ENCODE results near the gene FAM117A.
A peak's percentile ranks its signal among the peaks of the same experiment; 100 is the strongest.

FAM117A gene

GRCh38 chr17:49784636-49785035 is 20.7 kb upstream of the FAM117A start:
- H3K36me3 ChIP-seq (ENCODE audit: control insufficient read depth, insufficient read depth, low read length): no peaks in the 10 kb centered on the region
- H3K27me3 ChIP-seq (ENCODE audit: control insufficient read depth, insufficient read depth, low read length, poor library complexity, severe bottlenecking): no peaks in the 10 kb centered on the region
- 77 to 86% methylated on average over 1 of the region's 1 CpG for WGBS, 2 experiments
- no peak overlapping the region for H3K27ac ChIP-seq (ENCODE audit: insufficient read depth, low read depth, low read length, poor library complexity, severe bottlenecking)
- H3K4me1 ChIP-seq (ENCODE audit: control insufficient read depth, insufficient read depth, low read length): peaks cover 9% of the 10 kb centered on the region
- H3K4me3 ChIP-seq (ENCODE audit: insufficient read depth, low read depth, low read length): no peak overlapping the region
- no peaks in the 10 kb centered on the region for H3K9me3 ChIP-seq (ENCODE audit: control insufficient read depth, low read length)

GRCh38 chr17:49783791-49784190 is 19.9 kb upstream of the FAM117A start:
- no peak overlapping the region for H3K27ac ChIP-seq (ENCODE audit: insufficient read depth, low read depth, low read length, poor library complexity, severe bottlenecking)
- H3K36me3 ChIP-seq (ENCODE audit: control insufficient read depth, insufficient read depth, low read length): no peaks in the 10 kb centered on the region
- no peaks in the 10 kb centered on the region for H3K27me3 ChIP-seq (ENCODE audit: control insufficient read depth, insufficient read depth, low read length, poor library complexity, severe bottlenecking)
- no peaks in the 10 kb centered on the region for H3K9me3 ChIP-seq (ENCODE audit: control insufficient read depth, low read length)
- no peak overlapping the region for H3K4me3 ChIP-seq (ENCODE audit: insufficient read depth, low read depth, low read length)
- H3K4me1 ChIP-seq (ENCODE audit: control insufficient read depth, insufficient read depth, low read length): peaks cover 6% of the 10 kb centered on the region

GRCh38 chr17:49783071-49783715 is 19.3 kb upstream of the FAM117A start:
- no peak overlapping the region for H3K4me3 ChIP-seq (ENCODE audit: insufficient read depth, low read depth, low read length)
- no peaks in the 10 kb centered on the region for H3K9me3 ChIP-seq (ENCODE audit: control insufficient read depth, low read length)
- WGBS, 2 experiments: 90 to 92% methylated on average over 3 of the region's 3 CpGs
- H3K36me3 ChIP-seq (ENCODE audit: control insufficient read depth, insufficient read depth, low read length): no peaks in the 10 kb centered on the region
- no peaks in the 10 kb centered on the region for H3K27me3 ChIP-seq (ENCODE audit: control insufficient read depth, insufficient read depth, low read length, poor library complexity, severe bottlenecking)
- H3K27ac ChIP-seq (ENCODE audit: insufficient read depth, low read depth, low read length, poor library complexity, severe bottlenecking): no peak overlapping the region
- H3K4me1 ChIP-seq (ENCODE audit: control insufficient read depth, insufficient read depth, low read length): peaks cover 6% of the 10 kb centered on the region

- Histone ChIP-seq H3K27me3 (ENCODE audit: control insufficient read depth, insufficient read depth, low read length, poor library complexity, severe bottlenecking) (no peaks in the 10 kb centered on the region), H3K27ac (ENCODE audit: insufficient read depth, low read depth, low read length, poor library complexity, severe bottlenecking) (no peak overlapping the region), H3K36me3 (ENCODE audit: control insufficient read depth, insufficient read depth, low read length) (no peaks in the 10 kb centered on the region), H3K4me3 (ENCODE audit: insufficient read depth, low read depth, low read length) (no peak overlapping the region), H3K4me1 (ENCODE audit: control insufficient read depth, insufficient read depth, low read length) (peaks cover 14% of the 10 kb centered on the region), H3K9me3 (ENCODE audit: control insufficient read depth, low read length) (no peaks in the 10 kb centered on the region)
- WGBS, 2 experiments: 74 to 81% methylated on average over 2 of the region's 2 CpGs
Measured at GRCh38 chr17:49779739-49780231, 15.9 kb upstream of the FAM117A start.

GRCh38 chr17:49779156-49779738 is 15.3 kb upstream of the FAM117A start:
- H3K4me3 ChIP-seq (ENCODE audit: insufficient read depth, low read depth, low read length): no peak overlapping the region
- 90 to 93% methylated on average over 2 of the region's 2 CpGs for WGBS, 2 experiments
- H3K27ac ChIP-seq (ENCODE audit: insufficient read depth, low read depth, low read length, poor library complexity, severe bottlenecking): no peak overlapping the region
- H3K36me3 ChIP-seq (ENCODE audit: control insufficient read depth, insufficient read depth, low read length): no peaks in the 10 kb centered on the region
- no peaks in the 10 kb centered on the region for H3K9me3 ChIP-seq (ENCODE audit: control insufficient read depth, low read length)
- peaks cover 14% of the 10 kb centered on the region for H3K4me1 ChIP-seq (ENCODE audit: control insufficient read depth, insufficient read depth, low read length)
- H3K27me3 ChIP-seq (ENCODE audit: control insufficient read depth, insufficient read depth, low read length, poor library complexity, severe bottlenecking): no peaks in the 10 kb centered on the region

GRCh38 chr17:49777563-49777962 is 13.6 kb upstream of the FAM117A start:
- Histone ChIP-seq H3K27ac (ENCODE audit: insufficient read depth, low read depth, low read length, poor library complexity, severe bottlenecking) (peak overlapping the region; percentile 91), H3K27me3 (ENCODE audit: control insufficient read depth, insufficient read depth, low read length, poor library complexity, severe bottlenecking) (no peaks in the 10 kb centered on the region), H3K36me3 (ENCODE audit: control insufficient read depth, insufficient read depth, low read length) (no peaks in the 10 kb centered on the region), H3K4me3 (ENCODE audit: insufficient read depth, low read depth, low read length) (no peak overlapping the region), H3K4me1 (ENCODE audit: control insufficient read depth, insufficient read depth, low read length) (peaks cover 14% of the 10 kb centered on the region), H3K9me3 (ENCODE audit: control insufficient read depth, low read length) (no peaks in the 10 kb centered on the region)
- 34 to 41% methylated on average over 2 of the region's 2 CpGs for WGBS, 2 experiments

GRCh38 chr17:49776551-49777300 is 12.8 kb upstream of the FAM117A start:
- 85 to 87% methylated on average over 8 of the region's 8 CpGs for WGBS, 2 experiments
- H3K4me1 ChIP-seq (ENCODE audit: control insufficient read depth, insufficient read depth, low read length): peaks cover 14% of the 10 kb centered on the region
- H3K4me3 ChIP-seq (ENCODE audit: insufficient read depth, low read depth, low read length): no peak overlapping the region
- H3K27me3 ChIP-seq (ENCODE audit: control insufficient read depth, insufficient read depth, low read length, poor library complexity, severe bottlenecking): no peaks in the 10 kb centered on the region
- H3K36me3 ChIP-seq (ENCODE audit: control insufficient read depth, insufficient read depth, low read length): no peaks in the 10 kb centered on the region
- H3K27ac ChIP-seq (ENCODE audit: insufficient read depth, low read depth, low read length, poor library complexity, severe bottlenecking): peak overlapping the region; percentile 91
- no peaks in the 10 kb centered on the region for H3K9me3 ChIP-seq (ENCODE audit: control insufficient read depth, low read length)

- no peaks in the 10 kb centered on the region for H3K9me3 ChIP-seq (ENCODE audit: control insufficient read depth, low read length)
- H3K36me3 ChIP-seq (ENCODE audit: control insufficient read depth, insufficient read depth, low read length): no peaks in the 10 kb centered on the region
- no peak overlapping the region for H3K4me3 ChIP-seq (ENCODE audit: insufficient read depth, low read depth, low read length)
- no peaks in the 10 kb centered on the region for H3K27me3 ChIP-seq (ENCODE audit: control insufficient read depth, insufficient read depth, low read length, poor library complexity, severe bottlenecking)
- 88 to 92% methylated on average over 8 of the region's 8 CpGs for WGBS, 2 experiments
- H3K27ac ChIP-seq (ENCODE audit: insufficient read depth, low read depth, low read length, poor library complexity, severe bottlenecking): no peak overlapping the region
- H3K4me1 ChIP-seq (ENCODE audit: control insufficient read depth, insufficient read depth, low read length): peaks cover 14% of the 10 kb centered on the region
Measured at GRCh38 chr17:49775546-49776260, 11.8 kb upstream of the FAM117A start.

GRCh38 chr17:49766918-49767530 is 3.1 kb upstream of the FAM117A start:
- H3K36me3 ChIP-seq (ENCODE audit: control insufficient read depth, insufficient read depth, low read length): no peaks in the 10 kb centered on the region
- no peak overlapping the region for H3K4me3 ChIP-seq (ENCODE audit: insufficient read depth, low read depth, low read length)
- H3K4me1 ChIP-seq (ENCODE audit: control insufficient read depth, insufficient read depth, low read length): peaks cover 2% of the 10 kb centered on the region
- H3K9me3 ChIP-seq (ENCODE audit: control insufficient read depth, low read length): no peaks in the 10 kb centered on the region
- H3K27ac ChIP-seq (ENCODE audit: insufficient read depth, low read depth, low read length, poor library complexity, severe bottlenecking): no peak overlapping the region
- peaks cover 4% of the 10 kb centered on the region for H3K27me3 ChIP-seq (ENCODE audit: control insufficient read depth, insufficient read depth, low read length, poor library complexity, severe bottlenecking)
- 78 to 79% methylated on average over 3 of the region's 3 CpGs for WGBS, 2 experiments
